DND-41 (cell line): Measurements from ENCODE around the gene ETNK2.
"Not testable (repeated sequence)": the region's sequence is repeated elsewhere in the genome, so short reads cannot be mapped to it uniquely, and the experiment has no call there.

Experiments used
- ATAC-seq: fragments of 200-7000 bp; cut with Tn5 transposase; 3 replicates; pipeline ENCODE4 v1.9.1; 2021; ENCODE audit warnings: low read depth; ENCODE audit not compliant: insufficient read depth
- DNase-seq: peaks from one replicate; pipeline ENCODE4 v3.0.0-alpha.2; 2020
- H2AFZ ChIP-seq: 2 replicates; pipeline ENCODE4 v1.6.0; 2012; ENCODE audit warnings: low read depth, low read length
- H3K27ac ChIP-seq: 2 replicates; pipeline ENCODE4 v1.5.1; 2012; ENCODE audit warnings: low read length, inconsistent platforms
- H3K27me3 ChIP-seq: fragments of 200-600 bp; sonication (generic); 2 replicates; pipeline ENCODE4 v1.6.0; 2012; ENCODE audit warnings: low read length, mild to moderate bottlenecking, inconsistent platforms; ENCODE audit not compliant: insufficient read depth, poor library complexity
- H3K36me3 ChIP-seq: 2 replicates; pipeline ENCODE4 v1.5.1; 2012; ENCODE audit warnings: low read length, inconsistent platforms; ENCODE audit not compliant: insufficient read depth
- H3K4me1 ChIP-seq: 2 replicates; pipeline ENCODE4 v1.5.1; 2012; ENCODE audit warnings: mild to moderate bottlenecking, low read length; ENCODE audit not compliant: insufficient read depth
- H3K4me2 ChIP-seq: 2 replicates; pipeline ENCODE4 v1.6.0; 2012; ENCODE audit warnings: mild to moderate bottlenecking, moderate library complexity, low read length, inconsistent platforms; ENCODE audit not compliant: insufficient read depth
- H3K4me3 ChIP-seq, 2 experiments: fragments of 200-600 bp in 1 of 2; shearing (Covaris generic) in 1 of 2; 2 replicates each; pipeline ENCODE4 v1.5.1; 2012 to 2016; ENCODE audit warnings: inconsistent platforms in 2 of 2, low read length in 2 of 2, mild to moderate bottlenecking in 2 of 2, low read depth in 1 of 2, moderate library complexity in 1 of 2
- H3K79me2 ChIP-seq: 2 replicates; pipeline ENCODE4 v1.6.0; 2012; ENCODE audit warnings: low read length, inconsistent platforms; ENCODE audit not compliant: insufficient read depth
- H3K9ac ChIP-seq: 2 replicates; pipeline ENCODE4 v1.6.0; 2012; ENCODE audit warnings: low read depth, mild to moderate bottlenecking, inconsistent platforms, low read length, moderate library complexity
- H3K9me3 ChIP-seq: 2 replicates; pipeline ENCODE4 v1.5.1; 2012; ENCODE audit warnings: low read length, moderate library complexity, mild to moderate bottlenecking, inconsistent platforms; ENCODE audit not compliant: insufficient read depth, severe bottlenecking
- H4K20me1 ChIP-seq: 2 replicates; pipeline ENCODE4 v1.6.0; 2012; ENCODE audit warnings: low read length; ENCODE audit not compliant: insufficient read depth
- EZH2 ChIP-seq: IDR thresholded peaks from 3 replicates; pipeline ENCODE4 v1.6.1; 2012; ENCODE audit warnings: borderline replicate concordance, low read depth, mild to moderate bottlenecking, moderate library complexity, low read length, inconsistent platforms; ENCODE audit not compliant: severe bottlenecking
- TF ChIP-seq, protein P1 (sequence below): IDR thresholded peaks from 2 replicates; pipeline ENCODE4 v1.5.1; 2012; ENCODE audit warnings: borderline replicate concordance, low read length, moderate library complexity, mild to moderate bottlenecking; ENCODE audit not compliant: poor library complexity, severe bottlenecking; ENCODE audit errors: extremely low read depth

ETNK2 gene

DNA sequence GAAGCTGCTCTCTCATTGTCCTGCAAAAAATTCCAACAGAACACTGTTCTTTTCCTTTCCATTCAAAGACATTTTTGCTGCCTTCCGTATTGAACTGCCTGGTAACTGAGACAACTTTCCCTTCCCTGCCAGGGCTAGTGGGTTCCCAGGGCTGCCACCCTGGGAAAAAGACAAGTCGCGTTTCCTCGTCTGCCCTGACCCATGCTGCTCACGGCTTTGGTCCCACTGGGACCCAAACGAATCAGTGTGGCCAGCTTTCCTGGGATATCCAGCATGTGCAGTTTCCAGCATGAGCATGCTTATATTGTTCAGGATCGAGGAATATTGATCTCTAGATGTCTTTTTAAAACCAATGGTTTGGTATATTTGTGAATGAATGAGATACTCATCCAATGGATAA, 60.8 kb downstream of the ETNK2 start:
- DNase-seq (no peak), ATAC-seq (no peak)
- no peak for TF ChIP-seq EZH2
- TF ChIP-seq, protein P1, sequence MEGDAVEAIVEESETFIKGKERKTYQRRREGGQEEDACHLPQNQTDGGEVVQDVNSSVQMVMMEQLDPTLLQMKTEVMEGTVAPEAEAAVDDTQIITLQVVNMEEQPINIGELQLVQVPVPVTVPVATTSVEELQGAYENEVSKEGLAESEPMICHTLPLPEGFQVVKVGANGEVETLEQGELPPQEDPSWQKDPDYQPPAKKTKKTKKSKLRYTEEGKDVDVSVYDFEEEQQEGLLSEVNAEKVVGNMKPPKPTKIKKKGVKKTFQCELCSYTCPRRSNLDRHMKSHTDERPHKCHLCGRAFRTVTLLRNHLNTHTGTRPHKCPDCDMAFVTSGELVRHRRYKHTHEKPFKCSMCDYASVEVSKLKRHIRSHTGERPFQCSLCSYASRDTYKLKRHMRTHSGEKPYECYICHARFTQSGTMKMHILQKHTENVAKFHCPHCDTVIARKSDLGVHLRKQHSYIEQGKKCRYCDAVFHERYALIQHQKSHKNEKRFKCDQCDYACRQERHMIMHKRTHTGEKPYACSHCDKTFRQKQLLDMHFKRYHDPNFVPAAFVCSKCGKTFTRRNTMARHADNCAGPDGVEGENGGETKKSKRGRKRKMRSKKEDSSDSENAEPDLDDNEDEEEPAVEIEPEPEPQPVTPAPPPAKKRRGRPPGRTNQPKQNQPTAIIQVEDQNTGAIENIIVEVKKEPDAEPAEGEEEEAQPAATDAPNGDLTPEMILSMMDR: no peak
- H3K27me3 ChIP-seq: no peaks in the 10 kb centered on the region
- no peaks in the 10 kb centered on the region for H3K4me1 ChIP-seq
- no peaks in the 10 kb centered on the region for H3K9me3 ChIP-seq
- no peak overlapping the region for H3K9ac ChIP-seq
- no peaks in the 10 kb centered on the region for H3K79me2 ChIP-seq
- H3K4me2 ChIP-seq: no peak overlapping the region
- no peak overlapping the region for H3K4me3 ChIP-seq
- H4K20me1 ChIP-seq: 0 out of 2 replicates have a peak, but pooled peaks cover 6% of the 10 kb centered on the region
- no peak overlapping the region for H3K27ac ChIP-seq
- H3K36me3 ChIP-seq: no peaks in the 10 kb centered on the region
- no peak overlapping the region for H2AFZ ChIP-seq

DNA sequence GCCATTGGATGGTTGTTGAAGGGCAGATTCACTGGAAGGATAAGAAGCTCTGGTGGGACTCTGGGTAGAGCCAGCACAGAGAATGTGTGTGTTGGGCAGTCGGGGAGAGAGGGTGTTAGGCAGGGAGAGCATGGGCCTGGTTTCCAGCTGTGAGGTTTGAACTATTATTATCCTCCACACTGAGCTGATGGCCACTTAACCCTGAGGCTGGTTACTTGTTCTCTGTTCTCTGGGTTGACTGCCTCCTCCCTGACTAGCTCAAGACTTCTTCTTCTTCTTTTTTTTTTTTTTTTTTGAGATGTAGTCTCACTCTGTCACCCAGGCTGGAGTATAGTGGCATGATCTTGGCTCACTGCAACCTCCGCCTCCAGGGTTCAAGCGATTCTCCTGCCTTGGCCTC, 61.7 kb downstream of the ETNK2 start:
- not testable (repeated sequence) for H3K79me2 ChIP-seq

DNA sequence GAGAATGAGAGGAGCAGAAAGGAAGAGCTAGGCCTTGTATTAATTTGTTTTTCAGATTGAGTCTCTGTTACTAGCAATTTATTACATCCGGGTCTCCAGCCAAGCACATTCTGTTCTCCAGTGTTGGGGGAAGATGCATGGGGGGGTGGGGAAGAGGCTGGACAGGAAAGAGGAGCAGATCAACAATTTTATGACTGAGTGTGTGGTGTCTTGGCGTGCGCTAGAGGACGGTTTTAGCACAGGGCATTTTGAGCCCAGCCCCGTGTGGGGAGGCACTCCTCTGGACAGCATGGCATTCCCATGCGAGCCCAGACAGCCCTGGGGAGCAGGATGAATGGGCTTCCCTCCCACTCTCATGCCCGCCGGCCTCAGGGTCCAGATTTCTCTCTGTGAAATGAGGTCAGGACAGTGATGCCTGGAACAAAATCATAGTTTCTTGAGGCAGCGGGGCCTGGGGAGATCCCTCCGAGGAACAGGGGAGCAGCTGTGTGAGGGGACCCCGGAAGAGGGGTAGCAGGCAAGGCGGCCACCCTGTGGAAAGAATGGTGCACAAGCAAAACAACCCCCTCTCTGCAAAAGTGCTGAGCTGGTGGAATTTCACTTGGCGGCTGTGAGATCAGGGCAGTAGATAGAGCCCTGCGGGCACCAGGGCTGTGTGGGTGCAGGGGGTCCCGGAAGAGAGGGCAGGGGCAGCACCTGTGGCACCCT, 62.6 kb downstream of the ETNK2 start:
- Histone ChIP-seq H4K20me1 (0 out of 2 replicates have a peak, but pooled peaks cover 6% of the 10 kb centered on the region), H3K4me2 (no peak overlapping the region), H3K4me1 (no peaks in the 10 kb centered on the region), H3K27ac (no peak overlapping the region), H3K4me3 (no peak overlapping the region), H3K9ac (no peak overlapping the region), H2AFZ (no peak overlapping the region), H3K36me3 (no peaks in the 10 kb centered on the region), H3K79me2 (no peaks in the 10 kb centered on the region), H3K27me3 (peaks cover 3% of the 10 kb centered on the region), H3K9me3 (no peaks in the 10 kb centered on the region)
- no peak for TF ChIP-seq EZH2
- TF ChIP-seq, protein P1: no peak
- ATAC-seq (no peak), DNase-seq (no peak)

More for the DNA sequence above, 61.7 kb downstream of the ETNK2 start:
- not testable (repeated sequence) for H2AFZ ChIP-seq, DNase-seq, H3K9me3 ChIP-seq, H3K4me2 ChIP-seq, H3K4me1 ChIP-seq, H3K27ac ChIP-seq, ATAC-seq, H3K9ac ChIP-seq, H4K20me1 ChIP-seq, H3K27me3 ChIP-seq, H3K4me3 ChIP-seq, H3K36me3 ChIP-seq

DNA sequence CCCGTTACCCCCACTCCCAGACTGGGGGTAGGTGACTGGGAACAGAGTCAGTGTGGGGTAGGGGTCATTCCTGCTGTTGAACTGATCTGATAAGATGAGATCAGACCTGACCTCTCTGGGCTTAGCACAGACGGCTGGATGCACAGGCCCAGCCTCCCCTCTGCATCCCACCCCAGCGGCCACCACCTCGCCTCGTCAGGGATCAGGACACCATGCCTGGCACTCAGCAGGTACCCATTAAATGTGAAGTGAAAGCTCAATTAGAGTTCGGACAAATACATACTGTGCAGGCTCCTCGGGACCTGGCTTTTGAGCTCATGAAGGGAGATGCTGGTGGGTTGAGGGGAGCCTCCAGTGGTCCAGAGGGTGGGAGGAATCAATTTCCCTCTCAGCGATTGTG, 63.2 kb downstream of the ETNK2 start:
- Histone ChIP-seq H3K36me3 (no peaks in the 10 kb centered on the region), H3K4me3 (no peak overlapping the region), H3K9me3 (no peaks in the 10 kb centered on the region), H3K4me1 (no peaks in the 10 kb centered on the region), H4K20me1 (0 out of 2 replicates have a peak, but pooled peaks cover 6% of the 10 kb centered on the region), H3K27ac (no peak overlapping the region), H3K79me2 (no peaks in the 10 kb centered on the region), H3K27me3 (peaks cover 5% of the 10 kb centered on the region), H3K9ac (no peak overlapping the region), H2AFZ (no peak overlapping the region), H3K4me2 (no peak overlapping the region)
- TF ChIP-seq, protein P1: no peak
- TF ChIP-seq EZH2: no peak
- DNase-seq: no peak
- no peak for ATAC-seq
